GM12878 (cell line): ENCODE measurements around the gene TET2. TPM values are rescaled to one million over a fixed set of nuclear protein-coding genes. Genes with fewer than 3 reads are reported as not detected.

ENCODE experiments used
- ATAC-seq: fragments of 200-7000 bp; cut with Tn5 transposase; 3 replicates; pipeline ENCODE4 v1.9.1; 2020; ENCODE audit warnings: mild to moderate bottlenecking, moderate library complexity
- BruUV-seq: library from RNA; stranded (reverse); fragments of 400-500 nt; replicated peaks from 2 replicates; lab custom pipeline; 2021; lab: Mats Ljungman, UMichigan
- CTCF ChIA-PET: fragments of 300-600 bp; sonication (Branson Sonifier 250); formaldehyde crosslinking; extraction: SDS; loops from one replicate; lab custom pipeline; 2021; ENCODE audit warnings: inconsistent platforms; lab: Yijun Ruan, JAX
- POLR2A ChIA-PET: fragments of 350-600 bp; formaldehyde crosslinking; extraction: SDS; loops from one replicate; lab custom pipeline; 2021; ENCODE audit warnings: inconsistent platforms; lab: Charles Lee
- RAD21 ChIA-PET: fragments of 300-600 bp; sonication (Branson Sonifier 250); formaldehyde crosslinking; loops from one replicate; lab custom pipeline; 2023; ENCODE audit warnings: antibody characterized with exemption; ENCODE audit not compliant: unreplicated experiment; lab: Charles Lee
- SMC1A ChIA-PET: fragments of 300-600 bp; sonication (Branson Sonifier 250); formaldehyde crosslinking; loops from one replicate; lab custom pipeline; 2023; ENCODE audit not compliant: unreplicated experiment, uncharacterized antibody; lab: Charles Lee
- DNase-seq: peaks from one replicate; pipeline ENCODE4 v3.0.0-alpha.2; 2011; ENCODE audit warnings: low read depth, low spot score
- FAIRE-seq: peaks from 3 replicates; lab custom pipeline; 2011; peaks lifted over from hg19 to GRCh38; lab: Jason Lieb, UNC
- H2AFZ ChIP-seq: 2 replicates; pipeline ENCODE4 v1.6.0; 2011; ENCODE audit warnings: low read depth, low read length, control low read depth; ENCODE audit not compliant: control insufficient read depth
- H3K27ac ChIP-seq: 2 replicates; pipeline ENCODE4 v1.5.1; 2011; ENCODE audit warnings: control low read depth; ENCODE audit not compliant: control insufficient read depth, insufficient read depth
- H3K27me3 ChIP-seq, 2 experiments: replicated peaks in 1 of 2; 2 replicates each; pipeline versions ENCODE4 v1.6.0 to v1.6.1; 2011; ENCODE audit warnings: low read length in 1 of 2; ENCODE audit not compliant: control insufficient read depth in 2 of 2, insufficient read depth in 2 of 2
- H3K36me3 ChIP-seq, 2 experiments: 2 replicates each; pipeline ENCODE4 v1.5.1; 2011; ENCODE audit warnings: low read length in 1 of 2; ENCODE audit not compliant: control insufficient read depth in 2 of 2, insufficient read depth in 2 of 2
- H3K4me1 ChIP-seq: 2 replicates; pipeline ENCODE4 v1.6.1; 2011; ENCODE audit warnings: mild to moderate bottlenecking, low read length, moderate library complexity, mixed read lengths; ENCODE audit not compliant: control insufficient read depth, insufficient read depth
- H3K4me2 ChIP-seq: 2 replicates; pipeline ENCODE4 v1.6.0; 2011; ENCODE audit warnings: control low read depth; ENCODE audit not compliant: control insufficient read depth, insufficient read depth
- H3K4me3 ChIP-seq: fragments of 200-600 bp; sonication (generic); 2 replicates; pipeline ENCODE4 v1.5.1; 2016
- H3K79me2 ChIP-seq: 2 replicates; pipeline ENCODE4 v1.6.0; 2011; ENCODE audit warnings: low read length; ENCODE audit not compliant: control insufficient read depth, insufficient read depth
- H3K9ac ChIP-seq: 2 replicates; pipeline ENCODE4 v1.8.0; 2011; ENCODE audit warnings: low read length, control low read depth, mixed read lengths; ENCODE audit not compliant: control insufficient read depth, insufficient read depth
- H3K9me3 ChIP-seq: replicated peaks from 3 replicates; pipeline ENCODE4 v1.5.1; 2011; ENCODE audit warnings: mild to moderate bottlenecking, low read length; ENCODE audit not compliant: control insufficient read depth, insufficient read depth
- H4K20me1 ChIP-seq: 2 replicates; pipeline ENCODE4 v1.6.0; 2011; ENCODE audit not compliant: control insufficient read depth, insufficient read depth
- BACH1 ChIP-seq: fragments of 450-650 bp; IDR thresholded peaks from 2 replicates; pipeline ENCODE4 v1.6.1; 2017; ENCODE audit warnings: mild to moderate bottlenecking, borderline replicate concordance
- DPF2 ChIP-seq: fragments of 450-650 bp; IDR thresholded peaks from 2 replicates; pipeline ENCODE4 v1.6.1; 2017; ENCODE audit warnings: mild to moderate bottlenecking
- GATAD2B ChIP-seq: fragments of 450-650 bp; conservative IDR thresholded peaks from 2 replicates; pipeline ENCODE4 v1.6.1; 2017; ENCODE audit warnings: low read depth, mild to moderate bottlenecking, moderate library complexity
- IRF4 ChIP-seq: IDR thresholded peaks from 2 replicates; pipeline ENCODE4 v1.6.1; 2011; ENCODE audit warnings: low read depth, low read length
- MEF2A ChIP-seq: IDR thresholded peaks from 2 replicates; pipeline ENCODE4 v1.6.1; 2011; ENCODE audit warnings: low read depth, mild to moderate bottlenecking, low read length, moderate library complexity; ENCODE audit not compliant: insufficient read depth
- MTA2 ChIP-seq: fragments of 450-650 bp; IDR thresholded peaks from 2 replicates; pipeline ENCODE4 v1.6.1; 2016; ENCODE audit warnings: low read depth, mild to moderate bottlenecking, moderate library complexity
- MTA3 ChIP-seq: IDR thresholded peaks from 2 replicates; pipeline ENCODE4 v1.6.1; 2012; ENCODE audit warnings: low read length, inconsistent platforms, borderline replicate concordance
- NFYB ChIP-seq: IDR thresholded peaks from 2 replicates; pipeline ENCODE4 v1.6.1; 2011; ENCODE audit warnings: low read depth, mild to moderate bottlenecking, low read length, improper control_type of control experiment, moderate library complexity; ENCODE audit not compliant: insufficient read depth
- NR2C1 ChIP-seq: fragments of 450-650 bp; IDR thresholded peaks from 2 replicates; pipeline ENCODE4 v1.6.1; 2017; ENCODE audit warnings: antibody characterized with exemption, mild to moderate bottlenecking, moderate library complexity
- NRF1 ChIP-seq: conservative IDR thresholded peaks from 2 replicates; pipeline ENCODE4 v1.6.1; 2011; ENCODE audit warnings: mild to moderate bottlenecking, low read depth, low read length, improper control_type of control experiment
- SKIL ChIP-seq: fragments of 450-650 bp; IDR thresholded peaks from 2 replicates; pipeline ENCODE4 v1.6.1; 2017; ENCODE audit warnings: mild to moderate bottlenecking, low read depth, inconsistent platforms; ENCODE audit not compliant: poor library complexity, severe bottlenecking
- SPI1 ChIP-seq: IDR thresholded peaks from 2 replicates; pipeline ENCODE4 v1.6.1; 2011; ENCODE audit warnings: low read depth, mild to moderate bottlenecking, low read length, moderate library complexity, borderline replicate concordance; ENCODE audit not compliant: insufficient read depth
- SREBF1 ChIP-seq: IDR thresholded peaks from 2 replicates; pipeline ENCODE4 v1.6.1; 2012; ENCODE audit warnings: mild to moderate bottlenecking, low read length
- ZNF592 ChIP-seq: fragments of 450-650 bp; IDR thresholded peaks from 2 replicates; pipeline ENCODE4 v1.6.1; 2017; ENCODE audit warnings: mild to moderate bottlenecking, moderate library complexity
- ZNF687 ChIP-seq: fragments of 450-650 bp; IDR thresholded peaks from 2 replicates; pipeline ENCODE4 v1.6.1; 2017; ENCODE audit warnings: mild to moderate bottlenecking, moderate library complexity
- ZSCAN29 ChIP-seq: fragments of 450-650 bp; IDR thresholded peaks from 2 replicates; pipeline ENCODE4 v1.6.1; 2017; ENCODE audit warnings: mild to moderate bottlenecking, moderate library complexity
- in situ Hi-C: fragments of 300-500 bp; cut with MboI; formaldehyde crosslinking; loops from 9 replicates; pipeline ENCODE4 v1.14.3; 2018; ENCODE audit warnings: mixed read lengths
- intact Hi-C: fragments of 100-400 bp; cut with micrococcal nuclease; formaldehyde crosslinking; loops from one replicate; pipeline ENCODE4 v1.14.2; 2022; ENCODE audit not compliant: unreplicated experiment
- polyA plus RNA-seq, 11 experiments: library from polyadenylated mRNA; depleted of rRNA in 4 of 11; unstranded in 6 of 11; stranded (reverse) in 5 of 11; fragments of >200 nt; fragmentation: Nextera tagmentation in 4 of 11; fragmentation: Illumina TruSeq in 1 of 11; extraction: Ambion mirVana in 4 of 11; extraction: Trizol in 1 of 11; gene quantifications; 1 replicate in 1 of 11; 2 replicates in 10 of 11; pipeline versions ENCODE4 v1.2.1 to v1.2.3, GENCODE V29; 2011 to 2016; ENCODE audit warnings: inconsistent platforms in 2 of 11, missing spikeins in 2 of 11, low read depth in 1 of 11
- total RNA-seq, 4 experiments: library from RNA; depleted of rRNA in 3 of 4; stranded (reverse); fragments of >200 nt in 3 of 4; fragmentation: Illumina TruSeq in 1 of 4; extraction: Trizol in 1 of 4; gene quantifications; 2 replicates each; pipeline versions ENCODE4 v1.2.1 to v1.2.3, GENCODE V29; 2013 to 2021

The TET2 gene
- total and polyA plus RNA-seq, 10 of the 15 experiments (the other 5 are each of a cell fraction or from before 2014, with no cell fraction given): 3.7 to 49.0 (median 27.5) TPM

- ChIA-PET RAD21 (no interaction called here), CTCF (no interaction called here), SMC1A (interaction anchor here (1.9 kb wide), 1 partner anchor 10 kb away, joined by 8 read pairs; no protein-coding TSS in a partner anchor), POLR2A (no interaction called here)
- Histone ChIP-seq H3K79me2 (peaks cover 90% of the 10 kb centered on the region), H3K9me3 (peaks cover 27% of the 10 kb centered on the region), H3K4me3 (no peak overlapping the region), H3K9ac (no peak overlapping the region), H2AFZ (no peak overlapping the region), H3K36me3 (peaks cover 0 to 9% of the 10 kb centered on the region in 2 experiments; a peak in 2 of 4 replicates), H3K4me2 (no peak overlapping the region), H4K20me1 (peaks cover 3% of the 10 kb centered on the region; the same call in 1 of the 2 replicates), H3K27ac (no peak overlapping the region), H3K27me3 (no peaks in the 10 kb centered on the region), H3K4me1 (peaks cover 5% of the 10 kb centered on the region; the same call in 1 of the 2 replicates)
- DNase-seq (no peak), ATAC-seq (peak; percentile 32; the same call in 1 of the 3 replicates), FAIRE-seq (no peak)
- no TSS peak for BruUV-seq
- intact Hi-C loops (no loop called here), in situ Hi-C loops (no loop called here)
- TF ChIP-seq MTA2 (no peak), SKIL (no peak), SREBF1 (no peak), NR2C1 (no peak), NRF1 (no peak), ZNF592 (peak; percentile 94), SPI1 (peak; percentile 79), GATAD2B (no peak), IRF4 (no peak), MEF2A (no peak), MTA3 (no peak), NFYB (no peak), ZSCAN29 (no peak), BACH1 (no peak), ZNF687 (peak; percentile 88), DPF2 (no peak)
These were observed 19.4 kb downstream of the TET2 start for GRCh38 chr4:105166066-105166465.
